SK-N-SH treated with all-trans-retinoic acid at 6 μM for 48 hours (cell line): Measurements from ENCODE around the gene GPX3.

ENCODE experiments used
- ATAC-seq: fragments of 200-7000 bp; cut with Tn5 transposase; 3 replicates; pipeline ENCODE4 v1.9.1; 2020; ENCODE audit warnings: mild to moderate bottlenecking, moderate library complexity
- ARNTL ChIP-seq: fragments of 450-650 bp; formaldehyde crosslinking; IDR thresholded peaks from 2 replicates; pipeline ENCODE4 v1.5.0; 2020; ENCODE audit warnings: low read depth, mild to moderate bottlenecking, moderate library complexity, borderline replicate concordance
- BACH2 ChIP-seq: fragments of 250-450 bp; sonication (Bioruptor Pico); IDR thresholded peaks from 2 replicates; pipeline ENCODE4 v1.9.0; 2021; ENCODE audit warnings: mild to moderate bottlenecking, borderline replicate concordance
- CREB5 ChIP-seq: fragments of 250-450 bp; sonication (Bioruptor Pico); IDR thresholded peaks from 2 replicates; pipeline ENCODE4 v1.5.1; 2020; ENCODE audit warnings: low read depth, mild to moderate bottlenecking, moderate library complexity
- CSRNP3 ChIP-seq: fragments of 250-450 bp; sonication (Bioruptor Pico); IDR thresholded peaks from 2 replicates; pipeline ENCODE4 v1.5.1; 2021; ENCODE audit warnings: mild to moderate bottlenecking, moderate library complexity
- ESRRG ChIP-seq: fragments of 250-450 bp; sonication (Bioruptor Pico); IDR thresholded peaks from 2 replicates; pipeline ENCODE4 v1.6.1; 2021; ENCODE audit warnings: mild to moderate bottlenecking
- GLIS3 ChIP-seq: fragments of 250-450 bp; sonication (Bioruptor Pico); IDR thresholded peaks from 2 replicates; pipeline ENCODE4 v1.5.0; 2020; ENCODE audit warnings: mild to moderate bottlenecking, moderate library complexity
- ISL1 ChIP-seq: fragments of 250-450 bp; sonication (Bioruptor Pico); IDR thresholded peaks from 2 replicates; pipeline ENCODE4 v2.1.2; 2022; ENCODE audit warnings: mild to moderate bottlenecking, moderate library complexity
- OSR1 ChIP-seq: fragments of 250-450 bp; sonication (Bioruptor Pico); IDR thresholded peaks from 2 replicates; pipeline ENCODE4 v1.8.0; 2022; ENCODE audit warnings: moderate library complexity, mild to moderate bottlenecking, inconsistent platforms
- PATZ1 ChIP-seq: fragments of 250-450 bp; sonication (Bioruptor Pico); IDR thresholded peaks from 2 replicates; pipeline ENCODE4 v1.8.0; 2020; ENCODE audit warnings: mild to moderate bottlenecking, moderate library complexity, borderline replicate concordance
- POU6F1 ChIP-seq: fragments of 250-450 bp; sonication (Bioruptor Pico); IDR thresholded peaks from 2 replicates; pipeline ENCODE4 v1.8.0; 2021; ENCODE audit warnings: low read depth, mild to moderate bottlenecking, moderate library complexity, borderline replicate concordance
- RARB ChIP-seq: fragments of 250-450 bp; sonication (Bioruptor Pico); IDR thresholded peaks from 2 replicates; pipeline ENCODE4 v1.8.0; 2021; ENCODE audit warnings: mild to moderate bottlenecking, moderate library complexity
- SNAI2 ChIP-seq: fragments of 250-450 bp; sonication (Bioruptor Pico); IDR thresholded peaks from 2 replicates; pipeline ENCODE4 v1.5.0; 2020; ENCODE audit warnings: mild to moderate bottlenecking, moderate library complexity
- TCF4 ChIP-seq: fragments of 250-450 bp; sonication (Bioruptor Pico); IDR thresholded peaks from 2 replicates; pipeline ENCODE4 v1.8.0; 2021; ENCODE audit warnings: mild to moderate bottlenecking, moderate library complexity, borderline replicate concordance
- TOX ChIP-seq: fragments of 250-450 bp; sonication (Bioruptor Pico); IDR thresholded peaks from 2 replicates; pipeline ENCODE4 v1.8.0; 2021; ENCODE audit warnings: mild to moderate bottlenecking, moderate library complexity, borderline replicate concordance
- TSHZ2 ChIP-seq: fragments of 250-450 bp; sonication (Bioruptor Pico); IDR thresholded peaks from 2 replicates; pipeline ENCODE4 v1.5.0; 2020; ENCODE audit warnings: mild to moderate bottlenecking, moderate library complexity
- ZC3H10 ChIP-seq: fragments of 250-450 bp; sonication (Bioruptor Pico); IDR thresholded peaks from 2 replicates; pipeline ENCODE4 v1.5.1; 2021; ENCODE audit warnings: mild to moderate bottlenecking, moderate library complexity
- ZFP3 ChIP-seq: fragments of 250-450 bp; sonication (Bioruptor Pico); IDR thresholded peaks from 2 replicates; pipeline ENCODE4 v1.5.0; 2020; ENCODE audit warnings: mild to moderate bottlenecking, moderate library complexity
- ZFP30 ChIP-seq: fragments of 450-650 bp; formaldehyde crosslinking; IDR thresholded peaks from 2 replicates; pipeline ENCODE4 v1.5.0; 2022; ENCODE audit warnings: mild to moderate bottlenecking, moderate library complexity
- ZNF565 ChIP-seq: fragments of 450-650 bp; formaldehyde crosslinking; conservative IDR thresholded peaks from 2 replicates; pipeline ENCODE4 v1.5.0; 2020; ENCODE audit warnings: low read depth, mild to moderate bottlenecking, moderate library complexity
- ZNF70 ChIP-seq: fragments of 450-650 bp; formaldehyde crosslinking; IDR thresholded peaks from 2 replicates; pipeline ENCODE4 v1.5.0; 2020; ENCODE audit warnings: mild to moderate bottlenecking, moderate library complexity
- ZNF8 ChIP-seq: fragments of 450-650 bp; formaldehyde crosslinking; IDR thresholded peaks from 2 replicates; pipeline ENCODE4 v1.5.0; 2020; ENCODE audit warnings: mild to moderate bottlenecking, moderate library complexity

Gene GPX3

GRCh38 chr5:151070449-151070848 is 50.1 kb downstream of the GPX3 start:
- no peak for TF ChIP-seq POU6F1 (CRISPR knock-in tag)
- no peak for TF ChIP-seq ZC3H10
- TF ChIP-seq ESRRG (CRISPR knock-in tag), result no peak
- no peak for TF ChIP-seq GLIS3 (CRISPR knock-in tag)
- TF ChIP-seq CSRNP3 (CRISPR knock-in tag), result no peak
- TF ChIP-seq OSR1 (CRISPR knock-in tag), result no peak
- TF ChIP-seq CREB5 (CRISPR knock-in tag), result no peak
- TF ChIP-seq ZNF565 (CRISPR knock-in tag), result no peak
- TF ChIP-seq PATZ1 (CRISPR knock-in tag), result no peak
- TF ChIP-seq RARB (CRISPR knock-in tag), result no peak
- TF ChIP-seq ZNF70 (CRISPR knock-in tag), result no peak
- TF ChIP-seq TOX (CRISPR knock-in tag), result no peak
- TF ChIP-seq ARNTL, result no peak
- TF ChIP-seq SNAI2 (CRISPR knock-in tag), result no peak
- no peak for TF ChIP-seq ZFP3
- TF ChIP-seq ZFP30 (CRISPR knock-in tag), result no peak
- peak; percentile 76 for ATAC-seq

GRCh38 chr5:151071021-151071420 is 50.6 kb downstream of the GPX3 start:
- no peak for ATAC-seq
- TF ChIP-seq ISL1 (CRISPR knock-in tag) (no peak), RARB (CRISPR knock-in tag) (no peak), ZC3H10 (no peak), BACH2 (CRISPR knock-in tag) (no peak), ZNF565 (CRISPR knock-in tag) (no peak), GLIS3 (CRISPR knock-in tag) (no peak), ZNF8 (no peak), ZNF70 (CRISPR knock-in tag) (no peak), TSHZ2 (CRISPR knock-in tag) (no peak), ESRRG (CRISPR knock-in tag) (no peak), POU6F1 (CRISPR knock-in tag) (no peak), TCF4 (CRISPR knock-in tag) (no peak), ZFP3 (no peak), ZFP30 (CRISPR knock-in tag) (no peak)
